Esophagus squamous epithelium (tissue), 4 donors: ENCODE results near the gene TLE6.

Experiments
- POLR2A ChIP-seq, 4 donors: fragments of 450-650 bp; IDR thresholded peaks; one replicate each; pipeline ENCODE4 v1.6.1; 2017; ENCODE audit warnings: antibody characterized with exemption in 4 of 4, mild to moderate bottlenecking in 4 of 4, moderate library complexity in 3 of 4
- TF ChIP-seq, protein P1 (sequence below), 6 experiments: fragments of 450-650 bp in 4 of 6; fragments of 200-600 bp in 2 of 6; sonication (generic) in 2 of 6; IDR thresholded peaks; one replicate each; pipeline ENCODE4 v1.5.1; 2016 to 2019; ENCODE audit warnings: antibody characterized with exemption in 6 of 6, mild to moderate bottlenecking in 4 of 6, moderate library complexity in 4 of 6

GRCh38 chr19:3039125-3039524 lies 61.8 kb downstream of the TLE6 start:
- TF ChIP-seq, protein P1, sequence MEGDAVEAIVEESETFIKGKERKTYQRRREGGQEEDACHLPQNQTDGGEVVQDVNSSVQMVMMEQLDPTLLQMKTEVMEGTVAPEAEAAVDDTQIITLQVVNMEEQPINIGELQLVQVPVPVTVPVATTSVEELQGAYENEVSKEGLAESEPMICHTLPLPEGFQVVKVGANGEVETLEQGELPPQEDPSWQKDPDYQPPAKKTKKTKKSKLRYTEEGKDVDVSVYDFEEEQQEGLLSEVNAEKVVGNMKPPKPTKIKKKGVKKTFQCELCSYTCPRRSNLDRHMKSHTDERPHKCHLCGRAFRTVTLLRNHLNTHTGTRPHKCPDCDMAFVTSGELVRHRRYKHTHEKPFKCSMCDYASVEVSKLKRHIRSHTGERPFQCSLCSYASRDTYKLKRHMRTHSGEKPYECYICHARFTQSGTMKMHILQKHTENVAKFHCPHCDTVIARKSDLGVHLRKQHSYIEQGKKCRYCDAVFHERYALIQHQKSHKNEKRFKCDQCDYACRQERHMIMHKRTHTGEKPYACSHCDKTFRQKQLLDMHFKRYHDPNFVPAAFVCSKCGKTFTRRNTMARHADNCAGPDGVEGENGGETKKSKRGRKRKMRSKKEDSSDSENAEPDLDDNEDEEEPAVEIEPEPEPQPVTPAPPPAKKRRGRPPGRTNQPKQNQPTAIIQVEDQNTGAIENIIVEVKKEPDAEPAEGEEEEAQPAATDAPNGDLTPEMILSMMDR (IDR thresholded peaks at IDR 0.05), result no peak
- no peak for TF ChIP-seq POLR2A (IDR thresholded peaks at IDR 0.05)
